Measurements from ENCODE around the gene FAM200A.
"Not testable (repeated sequence)": the region's sequence is repeated elsewhere in the genome, so short reads cannot be mapped to it uniquely, and the experiment has no call there.

The FAM200A gene

GRCh38 chr7:99558306-99559174, 6.6 kb upstream of the FAM200A start, which contains the start of gene ZNF655:
TSS of gene ZNF655 (plus strand) at chr7:99558642. CDS start at chr7:99560560, 1,918 bp downstream.
- peak; percentile 90 for DNase-seq

GRCh38 chr7:99557940-99558305, 6.0 kb upstream of the FAM200A start:
- no peak for DNase-seq

- no peak for DNase-seq
These were observed 5.3 kb upstream of the FAM200A start for GRCh38 chr7:99557196-99557607.

DNA sequence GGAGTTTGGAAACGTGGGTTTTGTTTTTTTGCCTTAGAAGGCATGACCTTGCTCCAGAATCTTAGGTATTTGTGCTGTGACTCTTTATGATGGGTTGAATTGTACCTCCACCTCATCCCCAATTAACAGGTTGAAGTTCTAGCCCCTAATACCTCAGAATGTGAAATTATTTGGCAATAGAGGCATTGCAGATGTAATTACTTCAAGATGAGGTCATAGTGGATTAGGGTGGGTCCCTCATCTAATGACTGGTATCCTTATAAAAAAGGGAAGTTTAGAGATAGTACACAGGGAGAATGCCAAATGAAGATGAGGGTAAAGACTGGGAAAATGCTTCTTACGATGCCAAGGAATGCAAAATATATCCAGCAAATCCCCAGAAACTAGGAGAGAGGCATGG, 3.0 kb upstream of the FAM200A start:
- DNase-seq: no peak

DNA sequence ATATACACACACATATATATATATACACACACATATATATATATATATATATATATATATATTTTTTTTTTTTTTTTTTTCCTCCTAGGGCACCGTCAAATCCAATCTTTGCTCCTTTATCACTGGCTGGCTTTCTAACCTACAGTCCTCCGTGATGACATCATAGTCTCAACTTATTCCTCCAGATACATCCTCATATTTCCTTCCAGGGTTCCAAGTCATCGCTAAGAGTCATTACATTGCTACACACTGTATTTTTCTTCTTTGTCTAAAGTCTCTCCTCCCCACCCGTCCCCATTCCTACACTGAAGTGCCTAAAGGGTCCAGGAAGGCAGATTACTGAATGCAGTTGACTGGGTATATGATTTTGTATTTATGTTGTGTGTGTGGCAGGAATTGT, 1.1 kb upstream of the FAM200A start:
- DNase-seq: no peak

DNA sequence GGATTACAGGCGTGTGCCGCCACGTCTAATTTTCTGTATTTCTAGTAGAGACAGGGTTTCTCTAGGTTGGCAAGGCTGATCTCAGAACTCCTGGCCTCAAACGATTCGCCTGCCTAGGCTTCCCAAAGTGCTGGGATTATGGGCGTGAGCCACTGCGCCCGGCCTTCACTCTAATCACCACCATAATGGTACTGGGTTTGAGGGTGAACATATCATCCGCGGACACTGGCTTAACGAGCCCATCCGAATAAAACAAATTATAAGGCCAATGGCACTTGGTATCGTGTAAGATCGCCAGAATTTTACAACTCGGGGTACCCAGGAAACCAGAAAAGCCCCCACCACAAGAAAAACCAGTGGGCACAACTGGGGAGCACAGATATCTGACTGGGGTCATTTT, 580 bp downstream of the FAM200A start:
- DNase-seq: no peak

DNA sequence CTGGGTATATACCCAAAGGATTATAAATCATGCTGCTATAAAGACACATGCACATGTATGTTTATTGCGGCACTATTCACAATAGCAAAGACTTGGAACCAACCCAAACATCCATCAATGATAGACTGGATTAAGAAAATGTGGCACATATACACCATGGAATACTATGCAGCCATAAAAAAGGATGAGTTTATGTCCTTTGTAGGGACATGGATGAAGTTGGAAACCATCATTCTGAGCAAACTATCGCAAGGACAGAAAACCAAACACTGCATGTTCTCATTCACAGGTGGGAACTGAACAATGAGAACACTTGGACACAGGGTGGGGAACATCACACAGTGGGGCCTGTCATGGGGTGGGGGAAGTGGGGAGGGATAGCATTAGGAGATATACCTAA, 2.4 kb downstream of the FAM200A start:
- DNase-seq: not testable (repeated sequence)

GRCh38 chr7:99545308-99545707, 6.6 kb downstream of the FAM200A start:
- DNase-seq: not testable (repeated sequence)

- DNase-seq: no peak
These were observed 8.0 kb downstream of the FAM200A start for GRCh38 chr7:99543916-99544315.

DNA sequence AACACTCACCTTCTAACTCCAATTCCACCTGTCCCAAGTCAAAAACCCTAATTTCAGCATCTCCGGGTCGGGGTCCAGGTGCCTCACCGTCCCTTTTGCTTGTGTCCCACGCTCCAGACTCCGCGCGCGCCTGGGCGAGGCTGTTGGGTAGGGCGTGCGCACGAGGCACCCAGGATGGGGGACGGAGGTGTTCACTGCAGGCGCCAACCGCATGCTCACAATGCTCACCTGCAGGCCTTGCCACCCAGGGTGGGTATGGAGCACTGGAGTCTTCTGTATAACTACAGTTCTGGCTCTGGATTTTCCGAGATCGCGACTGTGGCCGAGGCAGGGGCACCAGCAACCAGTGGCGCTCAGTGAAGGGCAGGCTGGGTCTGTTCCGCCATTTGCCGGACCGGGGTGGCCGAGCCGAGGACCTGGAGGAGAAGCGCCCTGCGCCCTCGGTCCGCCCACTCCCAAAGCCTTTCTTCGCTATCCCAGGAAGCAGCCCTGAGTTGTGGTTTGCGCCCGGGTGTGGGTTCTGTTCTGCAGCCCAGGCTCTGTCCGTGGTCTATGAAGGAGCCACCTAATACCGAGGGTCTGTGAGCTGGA, 8.7 kb downstream of the FAM200A start:
- no peak for DNase-seq

- no peak for DNase-seq
These were observed 10.7 kb downstream of the FAM200A start for GRCh38 chr7:99541212-99541611.

DNA sequence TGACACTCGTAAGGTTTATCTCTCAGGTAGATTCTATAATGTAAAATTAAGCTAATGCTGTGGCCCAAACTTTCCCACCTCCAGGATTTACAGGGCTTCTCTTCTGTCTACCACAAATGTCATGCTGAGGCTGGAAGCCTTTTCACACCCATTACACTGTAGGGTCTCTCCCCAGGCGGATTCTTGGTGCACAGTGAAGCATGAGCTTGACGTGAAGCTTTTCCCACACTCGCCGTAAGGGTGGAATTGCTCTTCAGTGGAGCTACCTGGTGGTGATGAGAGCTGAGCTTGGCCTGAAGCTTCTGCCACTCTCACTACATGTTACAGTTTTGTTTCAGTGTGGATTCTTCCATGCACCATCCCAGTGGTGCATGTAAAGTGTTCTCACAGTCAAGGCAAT, 11.4 kb downstream of the FAM200A start:
- no peak for DNase-seq

GRCh38 chr7:99539213-99539811, 12.6 kb downstream of the FAM200A start:
- DNase-seq: no peak

DNA sequence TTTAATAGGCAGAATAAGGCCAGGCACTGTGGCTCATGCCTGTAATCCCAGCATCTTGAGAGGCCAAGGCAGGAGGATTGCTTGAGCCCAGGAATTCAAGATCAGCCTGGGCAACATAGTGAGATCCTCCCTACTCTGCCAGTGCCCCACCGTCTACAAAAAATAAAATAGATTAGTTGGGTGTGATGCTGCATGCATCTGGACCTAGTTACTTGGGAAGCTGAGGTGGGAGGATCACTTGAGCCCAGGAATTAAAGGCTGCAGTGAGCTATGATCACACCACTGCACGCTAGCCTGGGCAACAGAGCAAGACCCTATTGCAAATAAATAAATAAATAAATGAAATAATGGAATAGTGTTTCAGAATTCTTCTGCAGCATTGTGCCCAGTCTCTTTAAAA, 16.2 kb downstream of the FAM200A start:
- DNase-seq: no peak

DNA sequence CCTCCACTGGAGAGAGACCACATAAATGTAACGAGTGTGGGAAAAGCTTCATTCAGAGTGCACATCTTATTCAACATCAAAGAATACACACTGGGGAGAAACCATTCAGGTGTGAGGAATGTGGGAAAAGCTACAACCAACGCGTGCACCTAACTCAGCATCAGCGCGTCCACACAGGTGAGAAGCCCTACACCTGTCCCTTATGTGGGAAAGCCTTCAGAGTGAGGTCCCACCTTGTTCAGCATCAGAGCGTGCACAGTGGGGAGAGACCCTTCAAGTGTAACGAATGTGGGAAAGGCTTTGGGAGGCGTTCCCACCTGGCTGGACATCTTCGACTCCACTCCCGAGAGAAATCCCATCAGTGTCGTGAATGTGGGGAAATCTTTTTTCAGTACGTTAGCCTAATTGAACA, 20.6 kb downstream of the FAM200A start:
- no peak for DNase-seq

DNA sequence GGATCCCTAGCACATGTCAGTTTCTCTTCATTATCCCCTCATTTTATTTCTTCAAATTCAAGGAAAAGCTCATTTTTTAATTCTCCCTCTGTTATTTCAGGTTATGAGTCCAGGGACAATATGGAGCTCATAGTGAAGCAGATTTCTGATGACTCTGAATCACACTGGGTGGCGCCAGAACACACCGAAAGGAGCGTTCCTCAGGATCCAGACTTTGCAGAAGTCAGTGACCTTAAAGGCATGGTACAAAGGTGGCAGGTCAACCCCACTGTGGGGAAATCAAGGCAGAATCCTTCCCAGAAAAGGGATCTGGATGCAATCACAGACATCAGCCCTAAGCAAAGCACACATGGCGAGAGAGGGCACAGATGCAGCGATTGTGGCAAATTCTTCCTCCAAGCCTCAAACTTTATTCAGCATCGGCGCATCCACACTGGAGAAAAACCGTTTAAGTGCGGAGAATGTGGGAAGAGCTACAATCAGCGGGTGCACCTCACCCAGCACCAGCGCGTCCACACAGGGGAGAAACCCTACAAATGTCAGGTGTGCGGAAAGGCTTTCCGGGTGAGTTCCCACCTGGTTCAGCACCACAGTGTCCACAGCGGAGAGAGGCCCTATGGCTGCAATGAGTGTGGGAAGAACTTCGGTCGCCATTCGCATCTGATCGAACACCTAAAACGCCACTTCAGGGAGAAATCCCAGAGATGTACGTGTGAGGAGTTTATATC, 26.0 kb downstream of the FAM200A start:
- no peak for DNase-seq

DNA sequence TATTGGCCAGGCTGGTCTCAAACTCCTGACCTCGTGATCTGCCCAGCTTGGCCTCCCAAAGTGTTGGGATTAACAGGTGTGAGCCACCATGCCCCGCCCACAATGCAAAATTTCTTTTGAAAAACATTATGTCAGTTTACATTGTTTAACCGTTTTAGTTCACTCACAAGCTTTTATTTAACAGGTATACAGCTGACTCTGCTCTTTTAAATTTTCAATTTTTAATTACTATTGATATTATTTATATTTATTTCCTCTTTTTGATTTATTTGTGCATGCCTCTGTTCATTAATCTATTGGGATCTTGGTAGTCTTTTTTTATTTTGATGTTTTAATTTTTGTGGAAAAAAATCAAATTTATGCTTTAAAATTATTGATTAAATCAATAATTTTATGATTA, 30.5 kb downstream of the FAM200A start:
- no peak for DNase-seq

GRCh38 chr7:99514050-99514449, 37.9 kb downstream of the FAM200A start:
- DNase-seq: no peak

DNA sequence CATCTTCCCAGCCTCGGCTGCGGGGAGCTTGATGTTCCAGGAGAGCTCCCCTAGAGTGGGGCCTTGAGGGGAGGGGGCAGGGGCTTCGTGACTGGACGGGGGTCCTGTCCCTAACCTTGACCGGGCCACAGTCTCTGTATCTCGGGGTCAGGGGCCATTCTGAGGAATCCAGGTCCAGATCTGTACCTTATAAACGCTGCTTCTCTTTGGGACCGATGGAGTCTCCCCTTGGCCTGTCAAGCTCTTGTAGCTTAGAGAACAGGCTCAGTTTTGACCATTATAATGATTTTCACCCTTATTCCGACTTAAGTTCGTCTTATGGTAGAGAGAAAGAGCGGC, 46.6 kb downstream of the FAM200A start:
- no peak for DNase-seq

GRCh38 chr7:99504603-99505323, 47.2 kb downstream of the FAM200A start, which contains the start of gene ZKSCAN5:
TSS of gene ZKSCAN5 (plus strand) at chr7:99504662. CDS start at chr7:99506045, 1,383 bp downstream.
- peak; percentile 97 for DNase-seq

DNA sequence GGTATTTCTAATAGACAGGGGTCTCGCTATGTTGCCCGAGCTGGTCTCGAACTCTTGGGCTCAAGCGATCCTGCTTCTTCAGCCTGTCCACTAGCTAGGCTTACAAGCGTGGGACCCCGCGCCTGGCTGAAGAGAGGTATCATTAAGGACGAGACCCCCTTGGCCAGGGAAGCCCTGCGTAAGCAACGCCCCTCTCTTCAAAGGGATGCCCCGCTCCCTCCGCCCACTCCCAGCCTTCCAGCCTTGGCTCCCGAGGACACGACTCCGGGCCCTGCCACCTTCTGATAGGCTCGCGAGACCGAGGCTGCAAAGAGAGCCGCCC, 47.7 kb downstream of the FAM200A start:
- DNase-seq: no peak

DNA sequence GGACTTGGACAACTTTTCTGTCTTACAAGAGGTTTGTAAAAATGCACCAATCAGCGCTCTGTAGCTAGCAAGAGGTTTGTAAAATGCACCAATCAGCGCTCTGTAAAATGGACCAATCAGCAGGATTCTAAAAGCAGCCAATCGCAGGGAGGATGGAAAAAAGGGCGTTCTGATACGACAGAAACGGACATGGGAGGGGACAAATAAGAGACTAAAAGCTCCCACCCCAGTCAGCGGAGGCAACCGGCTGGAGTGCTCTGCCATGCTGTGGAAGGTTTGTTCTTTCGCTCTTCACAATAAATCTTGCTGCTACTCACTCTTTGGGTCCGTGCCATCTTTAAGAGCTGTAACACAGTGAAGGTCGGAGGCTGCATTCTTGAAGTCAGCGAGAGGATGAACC, 50.7 kb downstream of the FAM200A start:
- not testable (repeated sequence) for DNase-seq

- no peak for DNase-seq
These were observed 51.3 kb downstream of the FAM200A start for GRCh38 chr7:99500637-99501009.
